ENCODE measurements around the gene FAM9C.

GRCh38 chrX:13029887-13030771 lies 14.3 kb downstream of the FAM9C start:
- TF ChIP-seq POLR2AphosphoS5 (IDR thresholded peaks at IDR 0.05; ENCODE audit: insufficient read depth, low read depth, low read length) (no peak), CTCF (IDR thresholded peaks at IDR 0.05; ENCODE audit: extremely low read depth in 1 of 2, insufficient read depth in 1 of 2, low read depth in 1 of 2, low read length in 2 of 2) (no peak)

Measured in endothelial cell of umbilical vein (primary cell).